ENCODE data around the gene ICE2. TPM values are rescaled to one million over a fixed set of nuclear protein-coding genes. Genes with fewer than 3 reads are reported as not detected.

ICE2 gene, protein sequence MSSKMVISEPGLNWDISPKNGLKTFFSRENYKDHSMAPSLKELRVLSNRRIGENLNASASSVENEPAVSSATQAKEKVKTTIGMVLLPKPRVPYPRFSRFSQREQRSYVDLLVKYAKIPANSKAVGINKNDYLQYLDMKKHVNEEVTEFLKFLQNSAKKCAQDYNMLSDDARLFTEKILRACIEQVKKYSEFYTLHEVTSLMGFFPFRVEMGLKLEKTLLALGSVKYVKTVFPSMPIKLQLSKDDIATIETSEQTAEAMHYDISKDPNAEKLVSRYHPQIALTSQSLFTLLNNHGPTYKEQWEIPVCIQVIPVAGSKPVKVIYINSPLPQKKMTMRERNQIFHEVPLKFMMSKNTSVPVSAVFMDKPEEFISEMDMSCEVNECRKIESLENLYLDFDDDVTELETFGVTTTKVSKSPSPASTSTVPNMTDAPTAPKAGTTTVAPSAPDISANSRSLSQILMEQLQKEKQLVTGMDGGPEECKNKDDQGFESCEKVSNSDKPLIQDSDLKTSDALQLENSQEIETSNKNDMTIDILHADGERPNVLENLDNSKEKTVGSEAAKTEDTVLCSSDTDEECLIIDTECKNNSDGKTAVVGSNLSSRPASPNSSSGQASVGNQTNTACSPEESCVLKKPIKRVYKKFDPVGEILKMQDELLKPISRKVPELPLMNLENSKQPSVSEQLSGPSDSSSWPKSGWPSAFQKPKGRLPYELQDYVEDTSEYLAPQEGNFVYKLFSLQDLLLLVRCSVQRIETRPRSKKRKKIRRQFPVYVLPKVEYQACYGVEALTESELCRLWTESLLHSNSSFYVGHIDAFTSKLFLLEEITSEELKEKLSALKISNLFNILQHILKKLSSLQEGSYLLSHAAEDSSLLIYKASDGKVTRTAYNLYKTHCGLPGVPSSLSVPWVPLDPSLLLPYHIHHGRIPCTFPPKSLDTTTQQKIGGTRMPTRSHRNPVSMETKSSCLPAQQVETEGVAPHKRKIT
- total RNA-seq (ENCODE audit: unreplicated experiment) = 42.2 TPM
- long read RNA-seq, full-length matches to known transcripts = 2 of 5 reads
- long read RNA-seq, partial matches to known transcripts = 2 of 5 reads
- long read RNA-seq, other reads (novel, unspliced or antisense) = 1 of 5 reads

DNA sequence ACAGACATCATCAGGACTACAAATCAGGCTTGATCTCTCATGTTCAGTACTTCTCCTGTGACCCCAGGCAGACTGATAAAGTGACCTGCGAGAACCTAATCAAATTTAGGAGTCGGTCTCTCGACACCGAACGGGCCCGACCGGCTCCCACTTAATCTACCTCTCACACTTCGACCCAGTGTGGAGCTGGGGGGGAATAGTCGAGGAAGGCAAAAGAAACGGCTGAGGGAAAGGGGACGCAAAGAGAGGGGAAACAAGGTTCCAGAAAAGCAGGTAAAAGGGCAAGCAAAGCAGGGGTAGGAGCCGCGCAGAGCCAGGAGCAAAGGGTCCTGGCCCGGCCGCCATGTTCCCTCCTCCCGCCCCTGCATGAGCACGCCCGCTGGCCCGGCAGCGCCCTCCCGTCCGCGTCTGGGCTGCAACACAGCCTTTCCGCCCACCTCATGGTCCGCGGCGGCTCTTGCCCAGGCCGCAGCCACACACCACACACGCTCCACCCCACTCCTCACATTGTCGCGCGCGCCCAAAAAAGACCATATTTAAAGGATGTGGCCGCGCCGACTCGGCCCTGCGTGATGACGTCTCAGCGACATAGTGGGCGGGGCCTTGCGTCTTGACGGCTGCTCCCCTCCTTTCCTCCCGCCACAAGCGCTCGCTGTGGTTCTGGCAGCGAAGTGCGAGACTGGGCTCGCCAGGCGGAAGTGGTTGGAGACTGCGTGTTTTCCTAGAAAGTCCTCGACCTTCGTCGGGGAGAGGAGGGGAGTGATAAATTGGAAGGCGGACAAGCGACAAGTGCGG is at the start of gene ICE2:
Gene ICE2, minus strand, starts transcription at position 577 of the 795 bp plus-strand sequence. CDS start 1,165 bp downstream, outside the sequence.
- Mint-ChIP-seq H3K27ac (ENCODE audit: unreplicated experiment) (peak within 1 kb of the TSS; percentile 100), H3K4me3 (ENCODE audit: unreplicated experiment) (peak within 1 kb of the TSS; percentile 99), H3K9me3 (ENCODE audit: unreplicated experiment) (no peaks in the 10 kb centered on the region), H3K36me3 (ENCODE audit: low read depth, unreplicated experiment) (no peaks in the 10 kb centered on the region), H3K4me1 (ENCODE audit: unreplicated experiment) (peaks cover 22% of the 10 kb centered on the region), H3K27me3 (ENCODE audit: unreplicated experiment) (peaks cover 4% of the 10 kb centered on the region)
- peak; percentile 93 for DNase-seq (ENCODE audit: low spot score)
- TF ChIP-seq CTCF (IDR thresholded peaks at IDR 0.05; ENCODE audit: unreplicated experiment) = no peak

- H3K4me1 Mint-ChIP-seq (ENCODE audit: unreplicated experiment) = no peaks in the 10 kb centered on the region
- DNase-seq (ENCODE audit: low spot score) = no peak
- H3K27me3 Mint-ChIP-seq (ENCODE audit: unreplicated experiment) = peaks cover 6% of the 10 kb centered on the region
- H3K4me3 Mint-ChIP-seq (ENCODE audit: unreplicated experiment) = no peak overlapping the region
- no peak for TF ChIP-seq CTCF (IDR thresholded peaks at IDR 0.05; ENCODE audit: unreplicated experiment)
- no peaks in the 10 kb centered on the region for H3K9me3 Mint-ChIP-seq (ENCODE audit: unreplicated experiment)
- no peak overlapping the region for H3K27ac Mint-ChIP-seq (ENCODE audit: unreplicated experiment)
- no peaks in the 10 kb centered on the region for H3K36me3 Mint-ChIP-seq (ENCODE audit: low read depth, unreplicated experiment)
Measured at GRCh38 chr15:60528530-60528929, 49.6 kb upstream of the ICE2 start.

GRCh38 chr15:60527456-60527855 is 48.5 kb upstream of the ICE2 start:
- H3K36me3 Mint-ChIP-seq (ENCODE audit: low read depth, unreplicated experiment) = no peaks in the 10 kb centered on the region
- no peak for DNase-seq (ENCODE audit: low spot score)
- no peaks in the 10 kb centered on the region for H3K9me3 Mint-ChIP-seq (ENCODE audit: unreplicated experiment)
- TF ChIP-seq CTCF (IDR thresholded peaks at IDR 0.05; ENCODE audit: unreplicated experiment) = no peak
- no peak overlapping the region for H3K27ac Mint-ChIP-seq (ENCODE audit: unreplicated experiment)
- peaks cover 6% of the 10 kb centered on the region for H3K27me3 Mint-ChIP-seq (ENCODE audit: unreplicated experiment)
- no peak overlapping the region for H3K4me3 Mint-ChIP-seq (ENCODE audit: unreplicated experiment)
- H3K4me1 Mint-ChIP-seq (ENCODE audit: unreplicated experiment) = no peaks in the 10 kb centered on the region

- H3K4me3 Mint-ChIP-seq (ENCODE audit: unreplicated experiment) = no peak overlapping the region
- no peak for DNase-seq (ENCODE audit: low spot score)
- H3K36me3 Mint-ChIP-seq (ENCODE audit: low read depth, unreplicated experiment) = no peaks in the 10 kb centered on the region
- no peaks in the 10 kb centered on the region for H3K9me3 Mint-ChIP-seq (ENCODE audit: unreplicated experiment)
- peaks cover 6% of the 10 kb centered on the region for H3K27me3 Mint-ChIP-seq (ENCODE audit: unreplicated experiment)
- no peak for TF ChIP-seq CTCF (IDR thresholded peaks at IDR 0.05; ENCODE audit: unreplicated experiment)
- peaks cover 4% of the 10 kb centered on the region for H3K4me1 Mint-ChIP-seq (ENCODE audit: unreplicated experiment)
- no peak overlapping the region for H3K27ac Mint-ChIP-seq (ENCODE audit: unreplicated experiment)
Measured at GRCh38 chr15:60526127-60526616, 47.2 kb upstream of the ICE2 start.

All from endothelial cell (in vitro differentiated cells).